GM18520 (cell line): Measurements from ENCODE around the gene CFAP74.

Experiments
- ATAC-seq: cut with Tn5 transposase; IDR thresholded peaks from one replicate; pipeline ENCODE4 v1.9.1; 2021; ENCODE audit not compliant: unreplicated experiment

Gene CFAP74

GRCh38 chr1:2042830-2043773 lies 39.5 kb upstream of the CFAP74 start:
- ATAC-seq, result no peak

GRCh38 chr1:2041887-2042286 lies 38.3 kb upstream of the CFAP74 start:
- no peak for ATAC-seq

GRCh38 chr1:2041305-2041704 lies 37.7 kb upstream of the CFAP74 start:
- ATAC-seq, result no peak

- no peak for ATAC-seq
Measured at GRCh38 chr1:2039251-2039650, 35.7 kb upstream of the CFAP74 start.

- ATAC-seq, result no peak
Measured at GRCh38 chr1:2038229-2038628, 34.6 kb upstream of the CFAP74 start.

- ATAC-seq, result no peak
Measured at GRCh38 chr1:2037314-2037979, 33.9 kb upstream of the CFAP74 start.

GRCh38 chr1:2036287-2036686 lies 32.7 kb upstream of the CFAP74 start:
- no peak for ATAC-seq

- no peak for ATAC-seq
Measured at GRCh38 chr1:2033165-2033564, 29.6 kb upstream of the CFAP74 start.

- ATAC-seq, result no peak
Measured at GRCh38 chr1:2032737-2033136, 29.2 kb upstream of the CFAP74 start.

- ATAC-seq, result no peak
Measured at GRCh38 chr1:2031546-2032540, 28.3 kb upstream of the CFAP74 start.

- no peak for ATAC-seq
Measured at GRCh38 chr1:2030076-2030871, 26.7 kb upstream of the CFAP74 start.

- ATAC-seq, result no peak
Measured at GRCh38 chr1:2029561-2029960, 26.0 kb upstream of the CFAP74 start.

GRCh38 chr1:2028870-2029560 lies 25.4 kb upstream of the CFAP74 start:
- ATAC-seq, result no peak

- ATAC-seq, result no peak
Measured at GRCh38 chr1:2027961-2028583, 24.5 kb upstream of the CFAP74 start.

GRCh38 chr1:2025491-2025981 lies 21.9 kb upstream of the CFAP74 start:
- ATAC-seq, result no peak

GRCh38 chr1:2024887-2025286 lies 21.3 kb upstream of the CFAP74 start:
- ATAC-seq, result no peak

- ATAC-seq, result no peak
Measured at GRCh38 chr1:2024451-2024850, 20.9 kb upstream of the CFAP74 start.

- no peak for ATAC-seq
Measured at GRCh38 chr1:2023187-2023586, 19.6 kb upstream of the CFAP74 start.
